Measurements from ENCODE around the gene ANKRD13A. TPM values are rescaled to one million over a fixed set of nuclear protein-coding genes. Genes with fewer than 3 reads are reported as not detected.

The ANKRD13A gene
- total and polyA plus RNA-seq, 2 of the 13 experiments (the other 11 are each of a cell fraction or from before 2014, with no cell fraction given) = 34.1 to 41.6 TPM

GRCh38 chr12:110039085-110039807 lies 40.0 kb downstream of the ANKRD13A start (continued):
- TF ChIP-seq TBL1XR1 (IDR thresholded peaks at IDR 0.05; ENCODE audit: borderline replicate concordance, low read length, partially characterized antibody) (peak; percentile 70), RXRB (CRISPR knock-in tag; IDR thresholded peaks at IDR 0.05; ENCODE audit: borderline replicate concordance) (peak; percentile 78), ZNF839 (CRISPR knock-in tag; IDR thresholded peaks at IDR 0.05; ENCODE audit: borderline replicate concordance) (no peak), ZBTB1 (CRISPR knock-in tag; IDR thresholded peaks at IDR 0.05; ENCODE audit: borderline replicate concordance) (no peak), CREBL2 (CRISPR knock-in tag; IDR thresholded peaks at IDR 0.05; ENCODE audit: borderline replicate concordance) (no peak), ZNF333 (CRISPR knock-in tag; IDR thresholded peaks at IDR 0.05; ENCODE audit: borderline replicate concordance) (no peak), ZNF570 (CRISPR knock-in tag; IDR thresholded peaks at IDR 0.05; ENCODE audit: borderline replicate concordance) (no peak), ZNF362 (CRISPR knock-in tag; IDR thresholded peaks at IDR 0.05; ENCODE audit: borderline replicate concordance) (peak; percentile 85), ZNF180 (CRISPR knock-in tag; IDR thresholded peaks at IDR 0.05; ENCODE audit: borderline replicate concordance, low read depth) (no peak), ZFP1 (CRISPR knock-in tag; IDR thresholded peaks at IDR 0.05) (peak; percentile 67), TOPORS (CRISPR knock-in tag; IDR thresholded peaks at IDR 0.05) (0 out of 2 replicates have a peak, but pooled peaks have one; percentile 32), HNRNPL (IDR thresholded peaks at IDR 0.05; ENCODE audit: low read depth, low read length) (no peak), SMARCE1 (IDR thresholded peaks at IDR 0.05; ENCODE audit: borderline replicate concordance) (no peak), ARID2 (CRISPR knock-in tag; IDR thresholded peaks at IDR 0.05; ENCODE audit: borderline replicate concordance) (0 out of 2 replicates have a peak, but pooled peaks have one; percentile 60), ZNF644 (CRISPR knock-in tag; IDR thresholded peaks at IDR 0.05; ENCODE audit: low read depth) (no peak), ASH2L (IDR thresholded peaks at IDR 0.05; ENCODE audit: insufficient read length, low read depth, low read length) (peak; percentile 80), FOXP4 (CRISPR knock-in tag; IDR thresholded peaks at IDR 0.05) (peak; percentile 98), SALL1 (CRISPR knock-in tag; IDR thresholded peaks at IDR 0.05) (peak; percentile 78), KDM3A (CRISPR knock-in tag; IDR thresholded peaks at IDR 0.05; ENCODE audit: low read depth) (no peak)
- TF ChIP-seq, protein P1, sequence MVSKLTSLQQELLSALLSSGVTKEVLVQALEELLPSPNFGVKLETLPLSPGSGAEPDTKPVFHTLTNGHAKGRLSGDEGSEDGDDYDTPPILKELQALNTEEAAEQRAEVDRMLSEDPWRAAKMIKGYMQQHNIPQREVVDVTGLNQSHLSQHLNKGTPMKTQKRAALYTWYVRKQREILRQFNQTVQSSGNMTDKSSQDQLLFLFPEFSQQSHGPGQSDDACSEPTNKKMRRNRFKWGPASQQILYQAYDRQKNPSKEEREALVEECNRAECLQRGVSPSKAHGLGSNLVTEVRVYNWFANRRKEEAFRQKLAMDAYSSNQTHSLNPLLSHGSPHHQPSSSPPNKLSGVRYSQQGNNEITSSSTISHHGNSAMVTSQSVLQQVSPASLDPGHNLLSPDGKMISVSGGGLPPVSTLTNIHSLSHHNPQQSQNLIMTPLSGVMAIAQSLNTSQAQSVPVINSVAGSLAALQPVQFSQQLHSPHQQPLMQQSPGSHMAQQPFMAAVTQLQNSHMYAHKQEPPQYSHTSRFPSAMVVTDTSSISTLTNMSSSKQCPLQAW (CRISPR knock-in tag; IDR thresholded peaks at IDR 0.05) = peak; percentile 66; the same call in 1 of the 2 replicates
- TF ChIP-seq, protein P2, sequence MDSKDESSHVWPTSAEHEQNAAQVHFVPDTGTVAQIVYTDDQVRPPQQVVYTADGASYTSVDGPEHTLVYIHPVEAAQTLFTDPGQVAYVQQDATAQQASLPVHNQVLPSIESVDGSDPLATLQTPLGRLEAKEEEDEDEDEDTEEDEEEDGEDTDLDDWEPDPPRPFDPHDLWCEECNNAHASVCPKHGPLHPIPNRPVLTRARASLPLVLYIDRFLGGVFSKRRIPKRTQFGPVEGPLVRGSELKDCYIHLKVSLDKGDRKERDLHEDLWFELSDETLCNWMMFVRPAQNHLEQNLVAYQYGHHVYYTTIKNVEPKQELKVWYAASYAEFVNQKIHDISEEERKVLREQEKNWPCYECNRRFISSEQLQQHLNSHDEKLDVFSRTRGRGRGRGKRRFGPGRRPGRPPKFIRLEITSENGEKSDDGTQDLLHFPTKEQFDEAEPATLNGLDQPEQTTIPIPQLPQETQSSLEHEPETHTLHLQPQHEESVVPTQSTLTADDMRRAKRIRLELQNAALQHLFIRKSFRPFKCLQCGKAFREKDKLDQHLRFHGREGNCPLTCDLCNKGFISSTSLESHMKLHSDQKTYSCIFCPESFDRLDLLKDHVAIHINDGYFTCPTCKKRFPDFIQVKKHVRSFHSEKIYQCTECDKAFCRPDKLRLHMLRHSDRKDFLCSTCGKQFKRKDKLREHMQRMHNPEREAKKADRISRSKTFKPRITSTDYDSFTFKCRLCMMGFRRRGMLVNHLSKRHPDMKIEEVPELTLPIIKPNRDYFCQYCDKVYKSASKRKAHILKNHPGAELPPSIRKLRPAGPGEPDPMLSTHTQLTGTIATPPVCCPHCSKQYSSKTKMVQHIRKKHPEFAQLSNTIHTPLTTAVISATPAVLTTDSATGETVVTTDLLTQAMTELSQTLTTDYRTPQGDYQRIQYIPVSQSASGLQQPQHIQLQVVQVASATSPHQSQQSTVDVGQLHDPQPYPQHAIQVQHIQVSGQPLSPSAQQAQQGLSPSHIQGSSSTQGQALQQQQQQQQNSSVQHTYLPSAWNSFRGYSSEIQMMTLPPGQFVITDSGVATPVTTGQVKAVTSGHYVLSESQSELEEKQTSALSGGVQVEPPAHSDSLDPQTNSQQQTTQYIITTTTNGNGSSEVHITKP (CRISPR knock-in tag; IDR thresholded peaks at IDR 0.05; ENCODE audit: low read depth) = peak; percentile 73

All from HepG2 (cell line).